SU-DHL-6 (cell line): ENCODE results near the gene IRF2.

ENCODE experiments used
- H2AFZ ChIP-seq: fragments of 200-600 bp; sonication (generic); 2 replicates; pipeline ENCODE4 v1.6.1; 2014; ENCODE audit warnings: low read depth, mild to moderate bottlenecking, moderate library complexity, mixed read lengths, antibody characterized with exemption, low read length; ENCODE audit not compliant: severe bottlenecking
- H3F3A ChIP-seq: fragments of 200-600 bp; shearing (Covaris generic); 2 replicates; pipeline ENCODE4 v1.6.0; 2016; ENCODE audit warnings: antibody characterized with exemption, mild to moderate bottlenecking; ENCODE audit not compliant: insufficient read depth
- H3K27ac ChIP-seq: fragments of 200-600 bp; sonication (generic); 2 replicates; pipeline ENCODE4 v1.5.1; 2016; ENCODE audit warnings: low read depth, mild to moderate bottlenecking, low read length, moderate library complexity, mixed read lengths
- H3K27me3 ChIP-seq: fragments of 200-600 bp; sonication (generic), shearing (Covaris generic); 2 replicates; pipeline ENCODE4 v1.6.0; 2014; ENCODE audit warnings: mild to moderate bottlenecking, low read length
- H3K36me3 ChIP-seq: fragments of 200-600 bp; sonication (generic); 2 replicates; pipeline ENCODE4 v1.6.1; 2014; ENCODE audit warnings: mild to moderate bottlenecking, low read length, mixed read lengths
- H3K4me2 ChIP-seq: fragments of 300-600, 200-600 bp; shearing (Covaris generic), sonication (generic); 2 replicates; pipeline ENCODE4 v1.6.0; 2014; ENCODE audit warnings: low read length, low read depth, mild to moderate bottlenecking; ENCODE audit not compliant: poor library complexity, severe bottlenecking
- H3K4me3 ChIP-seq: fragments of 200-600 bp; sonication (generic); 2 replicates; pipeline ENCODE4 v1.5.1; 2014; ENCODE audit warnings: antibody characterized with exemption, low read length, mild to moderate bottlenecking, mixed read lengths; ENCODE audit not compliant: insufficient read depth, poor library complexity, severe bottlenecking
- H3K79me2 ChIP-seq: fragments of 200-600 bp; sonication (generic); 2 replicates; pipeline ENCODE4 v1.6.1; 2014; ENCODE audit warnings: mild to moderate bottlenecking, low read length, moderate library complexity; ENCODE audit not compliant: insufficient read depth
- H3K9ac ChIP-seq: fragments of 200-600 bp; sonication (generic); 2 replicates; pipeline ENCODE4 v1.7.0; 2014; ENCODE audit warnings: mild to moderate bottlenecking, low read length
- H3K9me2 ChIP-seq: fragments of 200-600 bp; sonication (generic); replicated peaks from 2 replicates; pipeline ENCODE4 v1.6.1; 2014; ENCODE audit warnings: low read length; ENCODE audit not compliant: insufficient read depth
- H3K9me3 ChIP-seq: fragments of 200-600 bp; sonication (generic); 2 replicates; pipeline ENCODE4 v1.6.1; 2014; ENCODE audit warnings: low read length, mixed read lengths; ENCODE audit not compliant: insufficient read depth
- H4K20me1 ChIP-seq: fragments of 200-600 bp; sonication (generic); 2 replicates; pipeline ENCODE4 v1.6.1; 2014; ENCODE audit warnings: low read depth, mild to moderate bottlenecking, antibody characterized with exemption, low read length, moderate library complexity, mixed read lengths
- EZH2phosphoT487 ChIP-seq: fragments of 200-600 bp; sonication (generic), shearing (Covaris generic); conservative IDR thresholded peaks from 2 replicates; pipeline ENCODE4 v1.6.1; 2018; ENCODE audit warnings: mild to moderate bottlenecking, antibody characterized with exemption, low read length, moderate library complexity, mixed read lengths
- TF ChIP-seq, protein P1 (sequence below): fragments of 200-600 bp; sonication (generic); IDR thresholded peaks from one replicate; pipeline ENCODE4 v1.5.1; 2017; ENCODE audit warnings: antibody characterized with exemption, mild to moderate bottlenecking, low read length, moderate library complexity; ENCODE audit not compliant: insufficient read depth, poor library complexity, severe bottlenecking

Gene IRF2

GRCh38 chr4:184361443-184361842, 112.9 kb downstream of the IRF2 start:
- Histone ChIP-seq H3K79me2 (no peaks in the 10 kb centered on the region), H3K27ac (no peak overlapping the region), H3K4me3 (no peak overlapping the region), H3K9ac (no peak overlapping the region), H2AFZ (no peak overlapping the region), H4K20me1 (no peaks in the 10 kb centered on the region), H3K36me3 (no peaks in the 10 kb centered on the region), H3F3A (no peaks in the 10 kb centered on the region), H3K9me2 (no peaks in the 10 kb centered on the region), H3K4me2 (no peak overlapping the region), H3K27me3 (no peaks in the 10 kb centered on the region), H3K9me3 (no peaks in the 10 kb centered on the region)
- no peak for TF ChIP-seq EZH2phosphoT487
- TF ChIP-seq, protein P1, sequence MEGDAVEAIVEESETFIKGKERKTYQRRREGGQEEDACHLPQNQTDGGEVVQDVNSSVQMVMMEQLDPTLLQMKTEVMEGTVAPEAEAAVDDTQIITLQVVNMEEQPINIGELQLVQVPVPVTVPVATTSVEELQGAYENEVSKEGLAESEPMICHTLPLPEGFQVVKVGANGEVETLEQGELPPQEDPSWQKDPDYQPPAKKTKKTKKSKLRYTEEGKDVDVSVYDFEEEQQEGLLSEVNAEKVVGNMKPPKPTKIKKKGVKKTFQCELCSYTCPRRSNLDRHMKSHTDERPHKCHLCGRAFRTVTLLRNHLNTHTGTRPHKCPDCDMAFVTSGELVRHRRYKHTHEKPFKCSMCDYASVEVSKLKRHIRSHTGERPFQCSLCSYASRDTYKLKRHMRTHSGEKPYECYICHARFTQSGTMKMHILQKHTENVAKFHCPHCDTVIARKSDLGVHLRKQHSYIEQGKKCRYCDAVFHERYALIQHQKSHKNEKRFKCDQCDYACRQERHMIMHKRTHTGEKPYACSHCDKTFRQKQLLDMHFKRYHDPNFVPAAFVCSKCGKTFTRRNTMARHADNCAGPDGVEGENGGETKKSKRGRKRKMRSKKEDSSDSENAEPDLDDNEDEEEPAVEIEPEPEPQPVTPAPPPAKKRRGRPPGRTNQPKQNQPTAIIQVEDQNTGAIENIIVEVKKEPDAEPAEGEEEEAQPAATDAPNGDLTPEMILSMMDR: no peak

DNA sequence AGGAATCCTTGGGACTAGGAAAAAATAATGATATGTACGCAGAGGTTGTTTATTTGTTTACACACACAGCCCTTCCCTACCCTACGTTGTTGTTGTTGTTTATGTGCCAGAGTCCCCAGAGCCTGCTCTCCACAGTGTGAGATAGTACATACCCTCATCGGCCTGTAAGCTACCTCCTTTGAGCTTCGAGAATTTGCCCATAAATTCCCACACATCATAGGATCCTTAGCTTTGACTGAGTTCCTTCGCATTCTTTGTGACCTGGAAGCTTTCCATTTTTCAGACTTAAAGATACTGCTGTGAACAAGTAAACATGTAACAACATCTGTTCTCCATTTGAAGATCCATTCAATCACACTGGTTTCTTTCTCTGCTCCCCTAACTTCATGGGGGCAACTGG, 114.5 kb downstream of the IRF2 start:
- no peaks in the 10 kb centered on the region for H3K9me2 ChIP-seq
- no peaks in the 10 kb centered on the region for H3K79me2 ChIP-seq
- no peak overlapping the region for H3K27ac ChIP-seq
- no peak overlapping the region for H3K4me2 ChIP-seq
- no peak for TF ChIP-seq EZH2phosphoT487
- TF ChIP-seq, protein P1: no peak
- no peaks in the 10 kb centered on the region for H3K9me3 ChIP-seq
- H3K9ac ChIP-seq: no peak overlapping the region
- H3F3A ChIP-seq: no peaks in the 10 kb centered on the region
- no peaks in the 10 kb centered on the region for H3K36me3 ChIP-seq
- no peaks in the 10 kb centered on the region for H4K20me1 ChIP-seq
- H3K4me3 ChIP-seq: no peak overlapping the region
- H3K27me3 ChIP-seq: no peaks in the 10 kb centered on the region
- no peak overlapping the region for H2AFZ ChIP-seq

- Histone ChIP-seq H3K9me3 (no peaks in the 10 kb centered on the region), H3K4me2 (no peak overlapping the region), H3K27me3 (no peaks in the 10 kb centered on the region), H3K79me2 (no peaks in the 10 kb centered on the region), H3K36me3 (no peaks in the 10 kb centered on the region), H2AFZ (no peak overlapping the region), H3K9ac (no peak overlapping the region), H3K4me3 (no peak overlapping the region), H3F3A (no peaks in the 10 kb centered on the region), H4K20me1 (no peaks in the 10 kb centered on the region), H3K9me2 (no peaks in the 10 kb centered on the region), H3K27ac (no peak overlapping the region)
- no peak for TF ChIP-seq EZH2phosphoT487
- TF ChIP-seq, protein P1: no peak
Measured at GRCh38 chr4:184358521-184359232, 115.7 kb downstream of the IRF2 start.
